Fibroblast of the aortic adventitia (primary cell): Measurements from ENCODE around the gene CD302. TPM values are rescaled to one million over a fixed set of nuclear protein-coding genes. Genes with fewer than 3 reads are reported as not detected.

Source experiments
- DNase-seq: peaks from one replicate; pipeline ENCODE4 v3.0.0-alpha.2; 2010; ENCODE audit warnings: low read depth
- H3K4me3 ChIP-seq: 2 replicates; pipeline ENCODE4 v1.5.1; 2011; ENCODE audit warnings: low read depth, mild to moderate bottlenecking, control low read depth, low read length, moderate library complexity
- CTCF ChIP-seq: IDR thresholded peaks from 2 replicates; pipeline ENCODE4 v1.5.1; 2011; ENCODE audit warnings: mild to moderate bottlenecking, low read length, control low read depth, inconsistent platforms; ENCODE audit not compliant: insufficient read depth
- total RNA-seq: library from RNA; depleted of rRNA; stranded (reverse); fragments of >200 nt; gene quantifications from 2 replicates; pipeline ENCODE4 v1.2.3, GENCODE V29; 2012; ENCODE audit warnings: low replicate concordance

Gene CD302
- total RNA-seq, 1 donor: 23.0 TPM

GRCh38 chr2:159762075-159762474 is 35.9 kb downstream of the CD302 start:
- TF ChIP-seq CTCF: no peak
- DNase-seq: no peak

GRCh38 chr2:159760326-159760725 is 37.7 kb downstream of the CD302 start:
- no peak overlapping the region for H3K4me3 ChIP-seq
- peak; percentile 47 for DNase-seq
- no peak for TF ChIP-seq CTCF

More at GRCh38 chr2:159762075-159762474, 35.9 kb downstream of the CD302 start:
- no peak overlapping the region for H3K4me3 ChIP-seq

- no peak overlapping the region for H3K4me3 ChIP-seq
- DNase-seq: no peak
- TF ChIP-seq CTCF: no peak
These were observed 38.4 kb downstream of the CD302 start for GRCh38 chr2:159759577-159759976.

- peak; percentile 27 for DNase-seq
- H3K4me3 ChIP-seq: no peak overlapping the region
- TF ChIP-seq CTCF: no peak
These were observed 39.3 kb downstream of the CD302 start for GRCh38 chr2:159758686-159759085.

GRCh38 chr2:159758239-159758638 is 39.8 kb downstream of the CD302 start:
- no peak for DNase-seq
- no peak for TF ChIP-seq CTCF
- no peak overlapping the region for H3K4me3 ChIP-seq

- H3K4me3 ChIP-seq: no peak overlapping the region
- DNase-seq: no peak
- no peak for TF ChIP-seq CTCF
These were observed 42.2 kb downstream of the CD302 start for GRCh38 chr2:159755788-159756187.

GRCh38 chr2:159755014-159755413 is 43.0 kb downstream of the CD302 start:
- H3K4me3 ChIP-seq: no peak overlapping the region
- no peak for DNase-seq
- no peak for TF ChIP-seq CTCF
